Ovary (tissue), 9 donors: ENCODE data around the gene TTLL5. TPM values are rescaled to one million over a fixed set of nuclear protein-coding genes. Genes with fewer than 3 reads are reported as not detected.

Experiments used
- DNase-seq, 5 donors: peaks; one replicate each; pipeline ENCODE4 v3.0.0-alpha.2; 2019 to 2020
- H3K27ac ChIP-seq, 2 donors: fragments of 200-600 bp; one replicate each; pipeline versions ENCODE4 v1.5.1 to v1.8.0; 2019 to 2022
- H3K27me3 ChIP-seq: fragments of 200-600 bp; one replicate; pipeline ENCODE4 v1.8.0; 2022
- H3K36me3 ChIP-seq: fragments of 200-600 bp; sonication (generic); one replicate; pipeline ENCODE4 v1.5.1; 2019
- H3K4me1 ChIP-seq: one replicate; pipeline ENCODE4 v1.8.1; 2013; ENCODE audit warnings: mild to moderate bottlenecking, moderate library complexity; ENCODE audit not compliant: insufficient read depth
- H3K4me3 ChIP-seq: fragments of 200-600 bp; sonication (generic); one replicate; pipeline ENCODE4 v1.5.1; 2017
- H3K9me3 ChIP-seq, 2 donors: fragments of 200-600 bp in 1 of 2; sonication (generic) in 1 of 2; one replicate each; pipeline versions ENCODE4 v1.5.1 to v1.8.1; 2013 to 2019; ENCODE audit warnings: mild to moderate bottlenecking in 1 of 2, moderate library complexity in 1 of 2
- EP300 ChIP-seq: sonication (generic); formaldehyde crosslinking; IDR thresholded peaks from one replicate; pipeline ENCODE4 v1.6.1; 2017; ENCODE audit warnings: antibody characterized with exemption
- POLR2A ChIP-seq: fragments of 450-650 bp; IDR thresholded peaks from one replicate; pipeline ENCODE4 v1.6.1; 2017; ENCODE audit warnings: antibody characterized with exemption, mild to moderate bottlenecking, moderate library complexity
- WGBS, 3 donors: extraction: QIAGEN DNeasy Blood & Tissue Kit in 1 of 3; methylation state at CpG; one replicate each; pipeline versions ENCODE4 v1.1.5 to v1.1.7; 2013 to 2017; 5-methylcytosine and 5-hydroxymethylcytosine counted together
- intact Hi-C, 4 donors: fragments of 100-400 bp; cut with DNase I; formaldehyde crosslinking; loops; one replicate each; pipeline versions ENCODE4 v1.11.0 to v1.15.1; 2022 to 2023
- polyA plus RNA-seq, 2 donors: library from polyadenylated mRNA; stranded (reverse); fragments of 200-250 nt in 1 of 2; fragments of 350-450 nt in 1 of 2; fragmentation: Illumina TruSeq in 1 of 2; extraction: RNeasy Lipid Tissue Mini Kit (QIAGEN cat#74804) in 1 of 2; gene quantifications; one replicate each; pipeline ENCODE4 v1.2.3, GENCODE V29; 2013 to 2014
- total RNA-seq, 7 donors: library from RNA; depleted of rRNA in 2 of 7; stranded (reverse); fragments of >200 nt in 2 of 7; fragmentation: NEBNext Ultra II Directional in 3 of 7; extraction: Animal tissue kit (Norgen Biotek cat#: 25700) in 3 of 7; gene quantifications; one replicate each; pipeline versions ENCODE4 v1.1.0 to v1.2.4, GENCODE V29; 2016 to 2023
- TF ChIP-seq, protein P1 (sequence below), 3 donors: fragments of 450-650 bp in 2 of 3; fragments of 200-600 bp in 1 of 3; IDR thresholded peaks; one replicate each; pipeline versions ENCODE4 v1.5.1 to v1.8.0; 2016 to 2022; ENCODE audit warnings: antibody characterized with exemption in 3 of 3, mild to moderate bottlenecking in 1 of 3
- donor health status: DM: no; HTN: no; CAD: no; lungs with moderate emphysema.
- donor health status: DM: no; HTN: no; CAD: no.
- donor health status: Bipolar disorder and iron deficiency.
- donor health status: DM: yes; HTN: yes; CAD: no.
- donor health status: DM: no; HTN: no; CAD: no.
- donor health status: DM: yes; HTN: yes; CAD: no.

Gene TTLL5
- total and polyA plus RNA-seq, 9 donors, result 11.0 to 34.9 (median 27.3) TPM

DNA sequence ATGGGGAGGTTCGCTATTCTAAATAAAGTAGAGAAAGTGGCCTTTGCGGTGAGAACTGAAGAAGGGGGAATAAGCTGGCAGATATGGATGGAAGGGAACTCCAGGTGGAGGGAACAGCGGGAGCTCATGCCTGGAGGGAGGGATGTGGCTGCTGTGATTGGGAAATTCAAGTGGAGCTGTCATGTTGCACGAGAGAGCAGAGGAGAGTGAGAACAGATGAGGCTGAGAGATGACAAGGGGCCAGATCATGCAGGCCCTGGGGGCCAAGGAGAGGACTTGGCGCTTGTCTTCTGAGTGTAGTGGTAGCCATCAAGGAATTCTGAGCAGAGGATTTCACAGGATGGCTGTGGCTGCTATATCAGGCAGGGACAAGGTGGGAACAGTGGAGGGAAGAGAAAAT is 285.7 kb downstream of the TTLL5 start:
- intact Hi-C loops, result no loop called here
- H3K4me1 ChIP-seq, result no peaks in the 10 kb centered on the region
- no peak for TF ChIP-seq EP300
- TF ChIP-seq, protein P1, sequence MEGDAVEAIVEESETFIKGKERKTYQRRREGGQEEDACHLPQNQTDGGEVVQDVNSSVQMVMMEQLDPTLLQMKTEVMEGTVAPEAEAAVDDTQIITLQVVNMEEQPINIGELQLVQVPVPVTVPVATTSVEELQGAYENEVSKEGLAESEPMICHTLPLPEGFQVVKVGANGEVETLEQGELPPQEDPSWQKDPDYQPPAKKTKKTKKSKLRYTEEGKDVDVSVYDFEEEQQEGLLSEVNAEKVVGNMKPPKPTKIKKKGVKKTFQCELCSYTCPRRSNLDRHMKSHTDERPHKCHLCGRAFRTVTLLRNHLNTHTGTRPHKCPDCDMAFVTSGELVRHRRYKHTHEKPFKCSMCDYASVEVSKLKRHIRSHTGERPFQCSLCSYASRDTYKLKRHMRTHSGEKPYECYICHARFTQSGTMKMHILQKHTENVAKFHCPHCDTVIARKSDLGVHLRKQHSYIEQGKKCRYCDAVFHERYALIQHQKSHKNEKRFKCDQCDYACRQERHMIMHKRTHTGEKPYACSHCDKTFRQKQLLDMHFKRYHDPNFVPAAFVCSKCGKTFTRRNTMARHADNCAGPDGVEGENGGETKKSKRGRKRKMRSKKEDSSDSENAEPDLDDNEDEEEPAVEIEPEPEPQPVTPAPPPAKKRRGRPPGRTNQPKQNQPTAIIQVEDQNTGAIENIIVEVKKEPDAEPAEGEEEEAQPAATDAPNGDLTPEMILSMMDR (IDR thresholded peaks at IDR 0.05), result no peak
- TF ChIP-seq POLR2A, result no peak
- H3K9me3 ChIP-seq, result no peaks in the 10 kb centered on the region
- H3K27me3 ChIP-seq, result no peaks in the 10 kb centered on the region
- 92 to 95% (median 93%) methylated on average over 5 of the region's 5 CpGs for WGBS, 3 donors
- no peak overlapping the region for H3K27ac ChIP-seq
- H3K36me3 ChIP-seq, result no peaks in the 10 kb centered on the region
- no peak overlapping the region for H3K4me3 ChIP-seq
- DNase-seq, result no peak

GRCh38 chr14:75952489-75952888 is 291.4 kb downstream of the TTLL5 start:
- TF ChIP-seq POLR2A (no peak), EP300 (no peak)
- TF ChIP-seq, protein P1 (IDR thresholded peaks at IDR 0.05), result no peak
- H3K9me3 ChIP-seq, result no peaks in the 10 kb centered on the region
- intact Hi-C loops, result no loop called here
- no peak overlapping the region for H3K4me3 ChIP-seq
- H3K36me3 ChIP-seq, result no peaks in the 10 kb centered on the region
- DNase-seq, result no peak
- WGBS, 3 donors, result 92 to 94% (median 93%) methylated on average over 3 of the region's 3 CpGs
- H3K27ac ChIP-seq, result no peak overlapping the region
- H3K4me1 ChIP-seq, result no peaks in the 10 kb centered on the region
- no peaks in the 10 kb centered on the region for H3K27me3 ChIP-seq

DNA sequence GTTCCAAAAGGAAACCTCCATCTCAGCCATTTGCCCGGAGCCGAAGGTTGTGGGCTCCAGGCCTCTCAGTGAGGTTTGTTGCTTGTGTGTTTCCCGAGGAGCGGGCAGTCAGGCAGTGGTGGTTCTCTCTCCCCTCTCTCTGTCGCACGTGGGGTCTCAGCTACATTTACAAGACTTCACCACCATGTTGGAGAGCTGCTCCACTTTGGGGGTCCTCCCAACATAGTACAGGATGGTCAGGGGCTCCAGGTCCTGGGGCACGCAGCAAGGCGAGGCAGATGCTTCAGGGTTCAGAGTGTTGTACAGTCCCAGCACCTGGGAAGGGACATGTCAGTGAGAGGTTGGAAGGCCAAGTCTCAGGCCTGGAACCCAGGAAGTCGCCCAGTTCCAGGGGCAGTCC is 298.0 kb downstream of the TTLL5 start:
- WGBS, 3 donors, result 93 to 96% (median 94%) methylated on average over 9 of the region's 9 CpGs
- Histone ChIP-seq H3K9me3 (no peaks in the 10 kb centered on the region), H3K36me3 (no peaks in the 10 kb centered on the region), H3K27ac (no peak overlapping the region), H3K27me3 (no peaks in the 10 kb centered on the region), H3K4me1 (no peaks in the 10 kb centered on the region), H3K4me3 (no peak overlapping the region)
- DNase-seq, result no peak
- intact Hi-C loops, result no loop called here
- TF ChIP-seq, protein P1 (IDR thresholded peaks at IDR 0.05), result no peak
- TF ChIP-seq EP300 (no peak), POLR2A (no peak)

DNA sequence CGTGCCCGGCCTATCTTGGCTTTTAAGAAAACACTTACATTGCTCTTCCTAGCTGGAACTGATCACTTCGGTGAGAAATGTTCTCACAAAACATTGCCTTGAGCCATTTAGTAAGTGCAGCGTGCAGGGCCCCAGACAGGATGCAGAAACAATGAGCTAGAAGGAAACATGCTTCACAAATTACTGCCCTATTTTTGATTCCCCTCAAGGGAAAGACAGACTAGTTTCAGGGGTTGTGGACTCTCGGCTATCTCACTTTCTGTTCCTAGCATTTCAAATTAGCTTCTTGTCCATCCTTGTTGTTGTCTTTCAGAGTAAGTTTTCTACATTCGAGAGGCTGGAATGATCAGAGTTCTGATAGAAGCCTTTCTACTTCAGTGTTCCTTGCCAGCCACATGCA is 299.2 kb downstream of the TTLL5 start:
- no peaks in the 10 kb centered on the region for H3K36me3 ChIP-seq
- 74 to 83% (median 75%) methylated on average over 6 of the region's 6 CpGs for WGBS, 3 donors
- H3K4me3 ChIP-seq, result no peak overlapping the region
- H3K27me3 ChIP-seq, result no peaks in the 10 kb centered on the region
- no peaks in the 10 kb centered on the region for H3K4me1 ChIP-seq
- no peak for DNase-seq
- no peaks in the 10 kb centered on the region for H3K9me3 ChIP-seq
- TF ChIP-seq POLR2A (no peak), EP300 (no peak)
- H3K27ac ChIP-seq, result no peak overlapping the region
- intact Hi-C loops, result no loop called here

DNA sequence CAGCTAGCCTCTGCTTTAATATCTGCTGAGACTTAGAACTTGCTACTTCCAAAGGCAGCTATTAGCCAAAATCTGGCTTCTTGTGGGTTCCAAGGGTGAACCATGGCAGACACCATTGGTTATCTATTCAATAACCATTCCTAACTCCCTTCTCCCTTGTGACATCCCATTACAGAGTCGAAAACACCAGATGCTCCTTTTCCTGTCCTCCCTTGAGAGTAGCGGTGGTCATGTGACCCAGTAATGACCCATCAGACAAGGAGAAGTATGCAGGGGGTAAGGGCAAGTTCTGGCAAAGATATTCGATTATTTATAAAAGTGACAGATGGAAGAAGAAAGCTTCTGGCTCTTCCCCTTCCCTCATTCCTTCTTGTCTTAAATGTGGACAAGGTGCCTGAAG is 300.6 kb downstream of the TTLL5 start:
- no peak overlapping the region for H3K4me3 ChIP-seq
- WGBS, 3 donors, result 67 to 81% (median 68%) methylated on average over 3 of the region's 3 CpGs
- no peaks in the 10 kb centered on the region for H3K4me1 ChIP-seq
- H3K27me3 ChIP-seq, result no peaks in the 10 kb centered on the region
- TF ChIP-seq POLR2A (no peak), EP300 (no peak)
- TF ChIP-seq, protein P1 (IDR thresholded peaks at IDR 0.05), result no peak
- intact Hi-C loops, result no loop called here
- DNase-seq, result no peak
- H3K27ac ChIP-seq, result no peak overlapping the region
- H3K9me3 ChIP-seq, result no peaks in the 10 kb centered on the region
- H3K36me3 ChIP-seq, result no peaks in the 10 kb centered on the region
